NCI-H2029 treated with DMSO at 0.1 percent for 48 hours (cell line): Measurements from ENCODE around the gene CCNC.
"Not testable (repeated sequence)": the region's sequence is repeated elsewhere in the genome, so short reads cannot be mapped to it uniquely, and the experiment has no call there.

Source experiments
- DNase-seq: peaks from one replicate; lab custom pipeline; 2025; lab: John Stamatoyannopoulos, UW

Gene CCNC

GRCh38 chr6:99602520-99603420 is 34.3 kb upstream of the CCNC start:
- DNase-seq: no peak

GRCh38 chr6:99594696-99595095 is 26.2 kb upstream of the CCNC start:
- not testable (repeated sequence) for DNase-seq

GRCh38 chr6:99592900-99593299 is 24.4 kb upstream of the CCNC start:
- no peak for DNase-seq

GRCh38 chr6:99591673-99592364 is 23.4 kb upstream of the CCNC start:
- no peak for DNase-seq

GRCh38 chr6:99590728-99591672 is 22.5 kb upstream of the CCNC start:
- no peak for DNase-seq

- no peak for DNase-seq
These were observed 21.5 kb upstream of the CCNC start for GRCh38 chr6:99589907-99590493.

GRCh38 chr6:99589290-99589672 is 20.8 kb upstream of the CCNC start:
- DNase-seq: no peak

GRCh38 chr6:99588618-99589289 is 20.3 kb upstream of the CCNC start:
- no peak for DNase-seq

GRCh38 chr6:99587792-99588191 is 19.3 kb upstream of the CCNC start:
- no peak for DNase-seq

GRCh38 chr6:99579781-99580180 is 11.3 kb upstream of the CCNC start:
- DNase-seq: no peak

GRCh38 chr6:99575544-99576227 is 7.2 kb upstream of the CCNC start:
- DNase-seq: no peak

GRCh38 chr6:99573980-99574617 is 5.6 kb upstream of the CCNC start:
- no peak for DNase-seq

- DNase-seq: no peak
These were observed 5.3 kb downstream of the CCNC start for GRCh38 chr6:99563056-99563723.

- no peak for DNase-seq
These were observed 7.8 kb downstream of the CCNC start for GRCh38 chr6:99560668-99561067.

GRCh38 chr6:99559057-99559456 is 9.4 kb downstream of the CCNC start:
- DNase-seq: no peak

- no peak for DNase-seq
These were observed 14.6 kb downstream of the CCNC start for GRCh38 chr6:99553888-99554287.

- no peak for DNase-seq
These were observed 18.3 kb downstream of the CCNC start for GRCh38 chr6:99550046-99550748.

GRCh38 chr6:99548706-99549105 is 19.8 kb downstream of the CCNC start:
- DNase-seq: no peak

- DNase-seq: no peak
These were observed 20.9 kb downstream of the CCNC start for GRCh38 chr6:99547526-99547925.
